Right lobe of liver (tissue), 4 donors: ENCODE data around the gene FSTL5.

Source experiments
- CTCF ChIP-seq, 4 donors: fragments of 200-600 bp in 3 of 4; fragments of 450-650 bp in 1 of 4; IDR thresholded peaks; one replicate each; pipeline versions ENCODE4 v1.5.1 to v1.8.0; 2016 to 2022; ENCODE audit warnings: antibody characterized with exemption in 4 of 4, mild to moderate bottlenecking in 2 of 4
- POLR2A ChIP-seq: fragments of 450-650 bp; IDR thresholded peaks from one replicate; pipeline ENCODE4 v1.6.1; 2017; ENCODE audit warnings: antibody characterized with exemption, mild to moderate bottlenecking
- donor health status: DM: no; HTN: no; CAD: no.
- donor health status: DM: no; HTN: no; CAD: no.
- donor health status: DM: no; HTN: yes; CAD: no.

- TF ChIP-seq POLR2A: no peak
- TF ChIP-seq CTCF (IDR thresholded peaks at IDR 0.05): no peak
Observed at GRCh38 chr4:162046135-162046534, 117.7 kb downstream of the FSTL5 start.
